ENCODE measurements around the gene MAPKAPK3. TPM values are rescaled to one million over a fixed set of nuclear protein-coding genes. Genes with fewer than 3 reads are reported as not detected.
A peak's percentile ranks its signal among the peaks of the same experiment; 100 is the strongest.

The MAPKAPK3 gene
- total and polyA plus RNA-seq, 2 donors from 2014 or later, result 68.0 to 75.8 TPM

DNA sequence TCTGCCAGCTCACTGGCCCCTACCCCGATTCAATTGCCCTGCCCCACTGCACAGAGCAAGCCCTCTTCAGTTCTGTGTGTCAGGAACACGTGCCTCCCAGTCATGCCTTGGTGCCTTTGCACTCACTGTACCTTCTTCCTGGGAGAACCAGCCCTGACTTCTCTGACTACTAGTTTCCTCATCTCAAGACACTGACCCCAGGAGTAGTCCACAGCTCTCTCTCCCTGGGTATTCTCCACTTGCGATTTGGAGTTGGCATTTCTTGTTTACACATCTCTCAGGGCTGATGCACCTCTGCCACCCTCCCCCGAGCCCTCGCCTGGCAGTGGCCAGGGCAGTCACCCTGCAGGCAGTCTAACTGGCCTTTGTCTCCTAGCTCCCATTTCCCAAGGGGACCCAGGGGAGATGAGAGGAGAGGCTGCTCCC lies 11.0 kb upstream of the MAPKAPK3 start:
- Histone ChIP-seq H3K27me3 (ENCODE audit: control insufficient read depth, insufficient read depth, low read length) (no peaks in the 10 kb centered on the region), H3K9ac (ENCODE audit: low read length in 3 of 3) (peak overlapping the region in 1 of 3 donors; percentile 96), H3K9me3 (ENCODE audit: control insufficient read depth in 2 of 3, insufficient read depth in 1 of 3, low read length in 3 of 3) (no peaks in the 10 kb centered on the region), H3K36me3 (ENCODE audit: control insufficient read depth in 2 of 3, insufficient read depth in 3 of 3, low read length in 3 of 3) (peaks cover 0 to 53% (median 42%) of the 10 kb centered on the region in 3 donors), H3K4me3 (ENCODE audit: low read length in 3 of 3) (peak overlapping the region in 2 of 3 donors; percentile 39 to 93), H3K4me1 (ENCODE audit: control insufficient read depth in 2 of 3, insufficient read depth in 2 of 3, low read depth in 1 of 3, low read length in 3 of 3) (peaks cover 4 to 81% (median 78%) of the 10 kb centered on the region in 3 donors), H3K27ac (ENCODE audit: low read depth in 2 of 2, low read length in 2 of 2) (peak overlapping the region; percentile 98 to 99)
- DNase-seq, result peak in 2 of 5 donors; percentile 50 to 87
- intact Hi-C loops (cut with DNase I), result no loop called here
- no peak for TF ChIP-seq CTCF (IDR thresholded peaks at IDR 0.05; ENCODE audit: borderline replicate concordance, extremely low read depth, insufficient read depth)
- no peak for FAIRE-seq

- Histone ChIP-seq H3K36me3 (ENCODE audit: control insufficient read depth in 2 of 3, insufficient read depth in 3 of 3, low read length in 3 of 3) (peaks cover 0 to 53% (median 42%) of the 10 kb centered on the region in 3 donors), H3K27ac (ENCODE audit: low read depth in 2 of 2, low read length in 2 of 2) (peak overlapping the region; percentile 98 to 99), H3K4me1 (ENCODE audit: control insufficient read depth in 2 of 3, insufficient read depth in 2 of 3, low read depth in 1 of 3, low read length in 3 of 3) (peaks cover 2 to 76% (median 72%) of the 10 kb centered on the region in 3 donors), H3K9me3 (ENCODE audit: control insufficient read depth in 2 of 3, insufficient read depth in 1 of 3, low read length in 3 of 3) (no peaks in the 10 kb centered on the region), H3K9ac (ENCODE audit: low read length in 3 of 3) (peak overlapping the region in 1 of 3 donors; percentile 96), H3K4me3 (ENCODE audit: low read length in 3 of 3) (peak overlapping the region in 2 of 3 donors; percentile 93 to 95), H3K27me3 (ENCODE audit: control insufficient read depth, insufficient read depth, low read length) (no peaks in the 10 kb centered on the region)
- no peak for TF ChIP-seq CTCF (IDR thresholded peaks at IDR 0.05; ENCODE audit: borderline replicate concordance, extremely low read depth, insufficient read depth)
- DNase-seq (no peak), FAIRE-seq (no peak)
- intact Hi-C loops (cut with DNase I), result no loop called here
These were observed 10.4 kb upstream of the MAPKAPK3 start for GRCh38 chr3:50606596-50606995.

- Histone ChIP-seq H3K9ac (ENCODE audit: low read length in 3 of 3) (peak overlapping the region in 2 of 3 donors; percentile 74 to 96), H3K27me3 (ENCODE audit: control insufficient read depth, insufficient read depth, low read length) (no peaks in the 10 kb centered on the region), H3K4me3 (ENCODE audit: low read length in 3 of 3) (peak overlapping the region in 2 of 3 donors; percentile 93 to 95), H3K27ac (ENCODE audit: low read depth in 2 of 2, low read length in 2 of 2) (peak overlapping the region; percentile 98 to 99), H3K36me3 (ENCODE audit: control insufficient read depth in 2 of 3, insufficient read depth in 3 of 3, low read length in 3 of 3) (peaks cover 0 to 53% (median 42%) of the 10 kb centered on the region in 3 donors), H3K9me3 (ENCODE audit: control insufficient read depth in 2 of 3, insufficient read depth in 1 of 3, low read length in 3 of 3) (no peaks in the 10 kb centered on the region), H3K4me1 (ENCODE audit: control insufficient read depth in 2 of 3, insufficient read depth in 2 of 3, low read depth in 1 of 3, low read length in 3 of 3) (peaks cover 0 to 67% (median 65%) of the 10 kb centered on the region in 3 donors)
- no peak for TF ChIP-seq CTCF (IDR thresholded peaks at IDR 0.05; ENCODE audit: borderline replicate concordance, extremely low read depth, insufficient read depth)
- DNase-seq (peak in 1 of 5 donors; percentile 70), FAIRE-seq (no peak)
- intact Hi-C loops (cut with DNase I), result no loop called here
These were observed 9.5 kb upstream of the MAPKAPK3 start for GRCh38 chr3:50607271-50608091.

All from kidney (tissue), 14 donors.